ENCODE results near the gene ATP2C1.

The ATP2C1 gene

GRCh38 chr3:130895690-130896488 is 2.0 kb downstream of the ATP2C1 start:
- DNase-seq: no peak

- no peak for DNase-seq
Observed at GRCh38 chr3:130897316-130897715, 3.4 kb downstream of the ATP2C1 start.

- DNase-seq: no peak
Observed at GRCh38 chr3:130900959-130901358, 7.1 kb downstream of the ATP2C1 start.

- DNase-seq: no peak
Observed at GRCh38 chr3:130901463-130902204, 7.8 kb downstream of the ATP2C1 start.

- no peak for DNase-seq
Observed at GRCh38 chr3:130903412-130903908, 9.6 kb downstream of the ATP2C1 start.

GRCh38 chr3:130904491-130904890 is 10.6 kb downstream of the ATP2C1 start:
- DNase-seq: no peak

GRCh38 chr3:130905551-130905950 is 11.7 kb downstream of the ATP2C1 start:
- no peak for DNase-seq

- no peak for DNase-seq
Observed at GRCh38 chr3:130906374-130906995, 12.6 kb downstream of the ATP2C1 start.

- DNase-seq: no peak
Observed at GRCh38 chr3:130907500-130907899, 13.6 kb downstream of the ATP2C1 start.

GRCh38 chr3:130907966-130908365 is 14.1 kb downstream of the ATP2C1 start:
- DNase-seq: no peak

- DNase-seq: no peak
Observed at GRCh38 chr3:130915567-130916292, 21.8 kb downstream of the ATP2C1 start.

GRCh38 chr3:130916507-130917167 is 22.8 kb downstream of the ATP2C1 start:
- DNase-seq: no peak

GRCh38 chr3:130918328-130918727 is 24.4 kb downstream of the ATP2C1 start:
- no peak for DNase-seq

- DNase-seq: no peak
Observed at GRCh38 chr3:130925628-130926027, 31.7 kb downstream of the ATP2C1 start.

- no peak for DNase-seq
Observed at GRCh38 chr3:130926504-130926903, 32.6 kb downstream of the ATP2C1 start.

- no peak for DNase-seq
Observed at GRCh38 chr3:130929804-130930203, 35.9 kb downstream of the ATP2C1 start.

GRCh38 chr3:130932979-130933378 is 39.1 kb downstream of the ATP2C1 start:
- no peak for DNase-seq

- no peak for DNase-seq
Observed at GRCh38 chr3:130933801-130934345, 40.0 kb downstream of the ATP2C1 start.

- DNase-seq: no peak
Observed at GRCh38 chr3:130934442-130935089, 40.7 kb downstream of the ATP2C1 start.

- DNase-seq: no peak
Observed at GRCh38 chr3:130935761-130936492, 42.0 kb downstream of the ATP2C1 start.

- no peak for DNase-seq
Observed at GRCh38 chr3:130939753-130940152, 45.9 kb downstream of the ATP2C1 start.

Data from central memory CD4-positive, alpha-beta T cell (primary cell).